ENCODE data around the gene POLD2. TPM values are rescaled to one million over a fixed set of nuclear protein-coding genes. Genes with fewer than 3 reads are reported as not detected.

POLD2 gene
- polyA plus RNA-seq, 1 donor from 2014 or later = 79.5 TPM

GRCh38 chr7:44107116-44107960, 16.0 kb downstream of the POLD2 start:
- Histone ChIP-seq H3K36me3 (ENCODE audit: insufficient read depth, low read length) (no peaks in the 10 kb centered on the region), H3K4me3 (ENCODE audit: low read length) (no peak overlapping the region), H3K79me2 (replicated peaks; ENCODE audit: insufficient read depth, low read length) (no peaks in the 10 kb centered on the region), H4K20me1 (ENCODE audit: insufficient read depth) (no peaks in the 10 kb centered on the region), H3K27me3 (ENCODE audit: insufficient read depth, low read depth, low read length) (peaks cover 19% of the 10 kb centered on the region), H3K9me3 (ENCODE audit: low read length) (no peaks in the 10 kb centered on the region), H3K27ac (ENCODE audit: low read length) (no peak overlapping the region), H3K9ac (ENCODE audit: low read length) (no peak overlapping the region), H2AFZ (ENCODE audit: low read depth, low read length) (no peak overlapping the region), H3F3A (ENCODE audit: insufficient read depth, low read length, poor library complexity, severe bottlenecking) (no peaks in the 10 kb centered on the region), H3K4me2 (ENCODE audit: low read length) (no peak overlapping the region), H3K9me2 (ENCODE audit: insufficient read depth, low read length) (no peaks in the 10 kb centered on the region)
- TF ChIP-seq REST (IDR thresholded peaks at IDR 0.05; ENCODE audit: borderline replicate concordance) (no peak), MXI1 (conservative IDR thresholded peaks at IDR 0.05; ENCODE audit: poor library complexity, severe bottlenecking) (no peak), CTCF (IDR thresholded peaks at IDR 0.05; ENCODE audit: poor library complexity, severe bottlenecking) (no peak), RAD21 (conservative IDR thresholded peaks at IDR 0.05) (no peak), SMC3 (conservative IDR thresholded peaks at IDR 0.05; ENCODE audit: poor library complexity) (no peak), TAF1 (IDR thresholded peaks at IDR 0.05; ENCODE audit: low read depth) (no peak), EP300 (conservative IDR thresholded peaks at IDR 0.05; ENCODE audit: poor library complexity, severe bottlenecking) (no peak), EZH2 (IDR thresholded peaks at IDR 0.05; ENCODE audit: borderline replicate concordance, insufficient read depth, low read length, poor library complexity, severe bottlenecking) (no peak), POLR2AphosphoS5 (IDR thresholded peaks at IDR 0.05) (no peak)

- H4K20me1 ChIP-seq (ENCODE audit: insufficient read depth) = no peaks in the 10 kb centered on the region
- no peaks in the 10 kb centered on the region for H3K79me2 ChIP-seq (replicated peaks; ENCODE audit: insufficient read depth, low read length)
- H3K36me3 ChIP-seq (ENCODE audit: insufficient read depth, low read length) = no peaks in the 10 kb centered on the region
- H3K9ac ChIP-seq (ENCODE audit: low read length) = no peak overlapping the region
- no peak overlapping the region for H3K27ac ChIP-seq (ENCODE audit: low read length)
- H3K9me3 ChIP-seq (ENCODE audit: low read length) = no peaks in the 10 kb centered on the region
- no peaks in the 10 kb centered on the region for H3F3A ChIP-seq (ENCODE audit: insufficient read depth, low read length, poor library complexity, severe bottlenecking)
- H3K9me2 ChIP-seq (ENCODE audit: insufficient read depth, low read length) = no peaks in the 10 kb centered on the region
- no peak overlapping the region for H3K4me2 ChIP-seq (ENCODE audit: low read length)
- H3K27me3 ChIP-seq (ENCODE audit: insufficient read depth, low read depth, low read length) = peaks cover 19% of the 10 kb centered on the region
- no peak overlapping the region for H3K4me3 ChIP-seq (ENCODE audit: low read length)
- no peak overlapping the region for H2AFZ ChIP-seq (ENCODE audit: low read depth, low read length)
- TF ChIP-seq EZH2 (IDR thresholded peaks at IDR 0.05; ENCODE audit: borderline replicate concordance, insufficient read depth, low read length, poor library complexity, severe bottlenecking) (no peak), POLR2AphosphoS5 (IDR thresholded peaks at IDR 0.05) (no peak), CTCF (IDR thresholded peaks at IDR 0.05; ENCODE audit: poor library complexity, severe bottlenecking) (no peak), SMC3 (conservative IDR thresholded peaks at IDR 0.05; ENCODE audit: poor library complexity) (no peak), MXI1 (conservative IDR thresholded peaks at IDR 0.05; ENCODE audit: poor library complexity, severe bottlenecking) (no peak), RAD21 (conservative IDR thresholded peaks at IDR 0.05) (no peak), EP300 (conservative IDR thresholded peaks at IDR 0.05; ENCODE audit: poor library complexity, severe bottlenecking) (no peak), TAF1 (IDR thresholded peaks at IDR 0.05; ENCODE audit: low read depth) (no peak), REST (IDR thresholded peaks at IDR 0.05; ENCODE audit: borderline replicate concordance) (no peak)
Measured at GRCh38 chr7:44106311-44107065, 16.9 kb downstream of the POLD2 start.
